Head of caudate nucleus (tissue), 42 donors: ENCODE results near the gene AFAP1.
"Not testable (repeated sequence)": the region's sequence is repeated elsewhere in the genome, so short reads cannot be mapped to it uniquely, and the experiment has no call there.

Source experiments
- DNase-seq, 42 donors: peaks; one replicate each; pipeline versions ENCODE4 v3.0.0 to v3.0.0-alpha.2; 2020 to 2021; ENCODE audit warnings: mixed read lengths in 7 of 42
- intact Hi-C: fragments of 100-400 bp; cut with DNase I; formaldehyde crosslinking; loops from one replicate; pipeline ENCODE4 v1.15.0; 2022

Gene AFAP1

GRCh38 chr4:7956270-7956808 is 16.7 kb upstream of the AFAP1 start:
- intact Hi-C loops: no loop called here
- DNase-seq: peak in 22 of 42 donors; percentile 29 to 88 (median 64)

- intact Hi-C loops: no loop called here
- DNase-seq: no peak
These were observed 15.7 kb upstream of the AFAP1 start for GRCh38 chr4:7955393-7955792.

- DNase-seq: peak in 7 of 42 donors; percentile 31 to 68 (median 51)
These were observed 13.0 kb upstream of the AFAP1 start for GRCh38 chr4:7952615-7953014.

DNA sequence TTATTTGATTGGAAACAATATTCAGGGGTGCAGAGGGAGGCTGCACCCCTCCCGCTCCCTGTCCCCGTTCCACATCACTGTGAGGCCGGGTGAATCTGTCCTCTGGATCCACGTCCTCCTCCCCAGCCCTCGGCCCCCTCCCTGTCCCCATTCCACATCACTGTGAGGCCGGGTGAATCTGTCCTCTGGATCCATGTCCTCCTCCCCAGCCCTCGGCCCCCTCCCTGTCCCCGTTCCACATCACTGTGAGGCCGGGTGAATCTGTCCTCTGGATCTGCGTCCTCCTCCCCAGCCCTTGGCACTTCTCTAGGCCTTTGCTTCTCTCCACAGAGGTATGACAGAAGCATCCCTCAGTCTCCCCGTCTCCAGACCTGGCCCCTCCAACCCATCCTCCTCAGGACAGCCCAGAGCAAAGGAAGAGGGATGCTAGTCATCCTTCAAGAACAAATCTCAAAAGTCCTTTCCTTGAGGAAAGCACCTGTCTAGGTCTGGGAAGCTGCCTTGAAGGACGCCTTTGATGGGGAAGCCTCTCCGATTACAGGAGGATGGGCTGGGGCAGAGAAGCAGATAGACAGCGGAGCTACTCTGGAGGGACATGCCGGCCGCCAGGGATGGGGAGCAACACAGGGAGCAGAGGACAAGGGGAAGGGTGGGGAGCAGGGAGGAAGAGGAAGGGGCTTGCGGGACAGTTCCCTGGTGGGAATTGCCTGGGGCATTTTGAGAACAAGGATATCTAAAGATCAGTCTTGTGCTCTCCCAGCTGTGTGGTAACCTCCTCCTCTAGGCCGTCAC is 10.8 kb upstream of the AFAP1 start:
- DNase-seq: no peak
- intact Hi-C loops: no loop called here

More at GRCh38 chr4:7952615-7953014, 13.0 kb upstream of the AFAP1 start:
- intact Hi-C loops: no loop called here

DNA sequence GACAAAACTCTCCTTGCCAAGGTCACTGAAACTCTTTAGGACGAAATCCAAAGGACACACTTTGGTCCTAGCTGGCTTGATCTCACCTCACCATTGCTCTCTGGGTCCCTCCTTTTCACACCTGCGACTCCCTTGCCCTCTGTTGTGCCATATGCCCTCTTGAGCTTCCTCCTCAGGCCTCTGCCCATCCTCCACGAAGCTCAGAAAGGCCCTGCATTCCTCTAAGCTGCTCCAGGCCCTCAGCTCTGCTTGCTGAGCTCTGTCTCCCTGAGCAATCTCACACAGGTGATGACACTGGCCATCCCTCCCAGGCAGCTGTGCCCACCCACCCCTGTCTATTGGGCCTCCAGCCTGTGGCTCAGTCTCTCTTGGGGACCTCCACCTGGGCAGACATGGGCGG is 10.1 kb upstream of the AFAP1 start:
- intact Hi-C loops: no loop called here
- DNase-seq: no peak

DNA sequence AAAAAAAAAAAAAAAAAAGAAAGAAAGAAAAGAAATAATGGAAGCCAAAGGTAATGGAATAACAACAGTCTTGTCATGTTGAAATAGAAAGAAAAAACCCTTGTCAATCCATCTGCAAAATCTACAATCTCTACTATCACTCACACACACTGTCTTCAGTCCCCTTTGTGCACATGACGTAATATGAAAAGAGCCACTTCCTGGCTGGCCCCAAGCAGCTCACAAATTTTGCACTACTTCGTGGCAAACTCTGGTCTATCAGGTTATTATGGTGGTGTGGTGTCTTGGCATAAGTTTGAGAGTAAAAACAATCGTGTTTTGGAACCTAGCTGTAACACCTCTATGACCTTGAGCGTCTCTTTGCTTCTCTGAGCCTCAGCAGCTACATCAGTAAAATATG is 8.3 kb upstream of the AFAP1 start:
- intact Hi-C loops: no loop called here
- DNase-seq: no peak

GRCh38 chr4:7945709-7946380 is 6.2 kb upstream of the AFAP1 start:
- intact Hi-C loops: no loop called here
- no peak for DNase-seq

DNA sequence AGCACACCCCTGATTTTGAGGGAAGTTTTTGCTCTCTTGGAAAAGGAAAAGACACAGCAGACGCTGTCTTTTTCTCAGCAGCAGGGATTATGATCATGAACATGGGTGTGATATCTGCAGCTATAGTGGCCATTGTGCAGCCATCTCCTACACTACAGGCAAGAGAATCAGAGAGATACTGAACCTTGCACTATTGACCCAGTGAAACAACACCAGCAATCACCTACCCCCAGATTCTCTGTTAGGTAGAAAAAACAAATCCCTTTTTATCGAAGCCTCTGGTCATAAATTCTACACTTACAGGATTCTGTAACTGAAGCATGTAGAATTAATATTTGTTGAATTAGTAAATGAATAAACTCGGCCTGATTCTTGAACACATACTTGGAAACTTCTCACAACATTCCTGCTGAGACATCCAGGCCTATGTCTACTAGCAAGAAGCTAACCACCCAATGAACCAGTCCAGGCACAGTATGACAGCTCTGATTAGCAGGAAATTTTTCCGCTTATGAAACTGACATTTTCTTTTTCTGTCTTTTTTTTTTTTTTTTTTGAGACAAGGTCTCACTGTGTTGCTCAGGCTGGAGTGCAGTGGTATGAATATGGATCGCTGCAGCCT is 5.0 kb upstream of the AFAP1 start:
- no peak for DNase-seq
- intact Hi-C loops: no loop called here

DNA sequence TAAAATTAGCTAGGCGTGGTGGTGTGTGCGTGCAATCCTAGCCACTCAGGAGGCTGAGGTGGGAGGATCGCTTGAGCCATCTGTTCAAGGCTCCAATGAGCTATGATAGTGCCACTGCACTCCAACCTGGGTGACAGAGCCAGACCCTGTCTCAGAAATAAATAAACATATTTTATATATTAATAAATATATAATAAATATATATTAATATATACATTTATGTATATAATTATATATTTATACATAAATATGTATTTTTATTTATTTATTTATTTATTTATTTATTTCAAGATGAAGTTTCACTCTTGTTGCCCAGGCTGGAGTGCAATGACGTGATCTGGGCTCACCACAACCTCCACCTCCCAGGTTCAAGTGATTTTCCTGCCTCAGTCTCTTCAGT is 4.0 kb upstream of the AFAP1 start:
- intact Hi-C loops: not testable (repeated sequence)
- DNase-seq: peak in 1 of 42 donors; percentile 19

DNA sequence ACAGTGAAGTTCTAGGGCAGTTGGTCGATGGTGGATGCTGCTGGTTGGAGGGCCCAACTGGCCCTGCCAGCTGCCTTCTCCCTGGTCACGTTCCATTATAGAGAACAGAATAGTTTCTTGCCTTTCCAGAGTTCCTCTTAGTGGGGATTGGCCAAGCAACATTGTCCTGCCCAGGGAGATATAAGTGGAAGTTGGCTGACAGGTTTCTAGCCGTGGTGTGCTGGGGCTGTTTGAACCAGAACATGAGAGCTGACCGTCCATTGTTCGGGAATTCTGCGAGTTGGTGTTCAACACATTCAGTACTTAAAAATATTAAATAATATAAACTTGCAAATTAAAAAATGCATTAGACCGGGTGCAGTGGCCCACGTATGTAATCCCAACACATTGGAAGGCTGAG is 3.5 kb upstream of the AFAP1 start:
- peak in 1 of 42 donors; percentile 21 for DNase-seq
- intact Hi-C loops: no loop called here

GRCh38 chr4:7941965-7942496 is 2.4 kb upstream of the AFAP1 start:
- DNase-seq: no peak
- intact Hi-C loops: no loop called here

DNA sequence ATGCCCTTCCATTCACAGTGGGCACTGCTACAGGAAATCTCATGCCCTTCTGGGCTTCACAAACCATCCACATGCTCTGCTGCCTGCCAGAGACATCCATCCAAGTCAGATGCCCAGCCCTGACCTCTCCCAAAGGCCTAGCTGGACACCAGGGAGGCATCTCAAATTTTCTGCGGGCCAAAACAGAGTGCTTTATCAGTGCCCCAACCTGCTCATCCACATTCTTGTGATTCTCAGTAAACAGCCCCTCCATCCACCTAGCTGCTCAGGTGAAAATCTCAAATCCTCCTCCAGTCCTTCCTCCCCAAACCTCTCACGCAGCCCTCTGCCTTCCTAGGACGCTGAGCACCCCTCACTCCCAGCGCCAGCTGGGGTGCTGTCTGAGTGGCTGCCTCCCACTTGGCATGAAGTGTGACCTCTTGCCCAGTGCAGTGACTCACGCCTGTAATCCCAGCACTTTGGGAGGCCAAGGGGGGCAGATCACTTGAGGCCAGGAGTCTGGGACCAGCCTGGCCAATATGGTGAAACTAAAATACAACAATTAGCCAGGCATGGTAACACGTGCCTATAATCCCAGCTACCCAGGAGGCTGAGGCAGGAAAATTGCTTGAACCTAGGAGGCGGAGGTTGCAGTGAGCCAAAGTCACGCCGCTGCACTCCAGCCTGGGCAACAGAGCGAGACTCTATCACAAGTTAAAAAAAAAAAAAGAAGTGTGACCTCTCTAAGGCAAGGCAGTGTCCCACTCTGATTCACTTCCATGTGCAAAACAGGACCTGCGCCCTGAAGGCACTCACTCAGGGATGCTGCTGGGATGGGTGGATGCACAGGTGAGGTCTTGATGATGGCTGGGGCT is 1.7 kb upstream of the AFAP1 start:
- DNase-seq: peak in 1 of 42 donors; percentile 33
- intact Hi-C loops: no loop called here

DNA sequence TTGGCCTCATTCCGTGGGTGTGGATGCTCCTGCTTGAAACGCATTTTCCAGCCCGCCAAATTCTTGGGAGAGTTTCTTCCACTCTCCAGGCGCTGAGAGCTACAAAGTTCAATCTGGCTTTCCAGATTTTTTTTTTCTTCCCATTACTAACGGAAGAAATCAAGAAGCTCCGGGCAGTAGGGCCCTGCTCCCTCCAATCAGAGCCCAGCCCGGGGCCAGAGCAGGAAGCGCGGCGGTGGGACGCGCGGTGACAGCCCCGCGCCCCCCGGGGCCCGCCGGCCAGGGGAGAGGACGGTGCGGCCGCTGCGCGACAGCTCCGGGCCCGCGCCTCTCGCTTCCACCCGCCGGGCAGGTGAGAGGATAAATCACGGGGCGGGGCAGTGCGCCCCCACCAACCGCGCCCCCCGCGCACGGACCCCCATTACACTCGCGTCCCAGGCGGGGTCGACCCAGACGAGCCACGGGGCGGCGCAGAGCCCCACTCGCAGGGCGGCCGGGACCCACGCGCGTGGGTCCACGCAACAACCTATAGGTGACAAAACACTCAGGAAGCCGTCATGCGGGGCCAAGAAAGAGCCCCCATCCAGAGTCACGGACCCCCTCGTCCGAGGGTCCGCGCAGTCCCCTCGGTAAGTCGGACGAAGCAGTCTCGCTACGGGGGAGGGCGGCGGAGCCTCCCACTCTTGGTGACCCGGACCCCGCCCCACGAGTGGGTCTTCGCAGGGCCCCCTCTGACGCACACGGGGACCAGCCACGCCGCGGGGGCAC is 868 bp downstream of the AFAP1 start:
- DNase-seq: peak in 2 of 42 donors; percentile 16 to 45
- intact Hi-C loops: no loop called here

DNA sequence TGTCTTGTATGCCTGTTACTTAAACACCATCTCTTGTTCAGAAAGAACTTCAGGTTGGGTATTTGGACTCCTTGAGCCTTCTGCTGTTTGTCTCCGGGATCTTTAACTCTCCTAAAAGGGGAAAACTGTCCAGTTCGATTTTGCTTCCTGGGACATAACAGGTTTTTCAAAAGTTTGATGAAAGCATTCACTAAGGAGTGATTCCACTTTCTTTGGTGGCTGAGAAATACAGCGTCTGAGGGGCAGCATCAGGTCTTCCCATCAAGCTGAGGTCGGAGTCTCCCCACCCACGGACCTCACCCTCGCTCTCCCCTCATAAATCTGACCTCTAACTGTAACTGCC is 1.4 kb downstream of the AFAP1 start:
- no peak for DNase-seq
- intact Hi-C loops: no loop called here

- DNase-seq: no peak
- intact Hi-C loops: no loop called here
These were observed 2.7 kb downstream of the AFAP1 start for GRCh38 chr4:7937006-7937405.

GRCh38 chr4:7933651-7934510 is 5.8 kb downstream of the AFAP1 start:
- intact Hi-C loops: no loop called here
- peak in 1 of 42 donors; percentile 26 for DNase-seq

- no peak for DNase-seq
- intact Hi-C loops: no loop called here
These were observed 7.4 kb downstream of the AFAP1 start for GRCh38 chr4:7932287-7932686.
